Activated CD8-positive, alpha-beta memory T cell treated with anti-CD3 and anti-CD28 coated beads for 48 hours (primary cell): ENCODE results near the gene TMEM88.

ENCODE experiments used
- DNase-seq, 3 experiments: peaks; one replicate each; pipeline ENCODE4 v3.0.0-alpha.2; 2020; ENCODE audit warnings: low read depth in 2 of 3, low spot score in 2 of 3

TMEM88 gene

DNA sequence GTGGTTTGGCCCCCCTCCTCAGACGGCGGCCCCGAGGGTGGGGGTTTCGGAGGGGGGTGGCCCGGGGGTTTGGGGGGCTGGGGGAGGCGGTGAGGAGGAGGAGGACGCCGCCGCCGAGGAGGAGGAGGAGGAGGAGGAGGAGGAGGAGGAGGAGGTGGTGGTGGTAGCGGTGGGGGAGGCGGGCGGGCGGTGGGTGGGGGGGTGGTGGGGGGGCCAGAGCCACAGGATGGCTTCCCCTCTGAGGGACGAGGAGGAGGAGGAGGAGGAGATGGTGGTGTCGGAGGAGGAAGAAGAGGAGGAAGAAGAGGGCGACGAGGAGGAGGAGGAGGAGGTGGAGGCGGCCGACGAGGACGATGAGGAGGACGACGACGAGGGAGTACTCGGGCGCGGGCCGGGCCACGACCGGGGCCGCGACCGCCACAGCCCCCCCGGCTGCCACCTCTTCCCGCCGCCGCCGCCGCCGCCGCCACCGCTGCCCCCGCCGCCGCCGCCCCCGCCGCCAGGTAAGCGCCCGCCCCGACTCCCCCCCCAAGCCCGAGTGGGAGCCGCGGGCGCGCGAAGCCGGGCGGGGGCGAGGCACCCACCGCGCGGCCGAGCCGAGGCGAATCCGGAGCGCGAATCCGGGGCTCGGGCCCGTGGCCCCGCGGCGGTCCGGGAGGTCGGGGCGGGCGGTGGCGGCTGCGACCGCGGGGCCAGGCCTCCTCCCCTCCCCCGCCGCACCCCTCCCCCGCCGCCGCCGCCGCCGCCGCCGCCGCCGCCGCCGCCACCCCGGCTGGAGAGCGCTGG, 29.9 kb downstream of the TMEM88 start:
- no peak for DNase-seq

DNA sequence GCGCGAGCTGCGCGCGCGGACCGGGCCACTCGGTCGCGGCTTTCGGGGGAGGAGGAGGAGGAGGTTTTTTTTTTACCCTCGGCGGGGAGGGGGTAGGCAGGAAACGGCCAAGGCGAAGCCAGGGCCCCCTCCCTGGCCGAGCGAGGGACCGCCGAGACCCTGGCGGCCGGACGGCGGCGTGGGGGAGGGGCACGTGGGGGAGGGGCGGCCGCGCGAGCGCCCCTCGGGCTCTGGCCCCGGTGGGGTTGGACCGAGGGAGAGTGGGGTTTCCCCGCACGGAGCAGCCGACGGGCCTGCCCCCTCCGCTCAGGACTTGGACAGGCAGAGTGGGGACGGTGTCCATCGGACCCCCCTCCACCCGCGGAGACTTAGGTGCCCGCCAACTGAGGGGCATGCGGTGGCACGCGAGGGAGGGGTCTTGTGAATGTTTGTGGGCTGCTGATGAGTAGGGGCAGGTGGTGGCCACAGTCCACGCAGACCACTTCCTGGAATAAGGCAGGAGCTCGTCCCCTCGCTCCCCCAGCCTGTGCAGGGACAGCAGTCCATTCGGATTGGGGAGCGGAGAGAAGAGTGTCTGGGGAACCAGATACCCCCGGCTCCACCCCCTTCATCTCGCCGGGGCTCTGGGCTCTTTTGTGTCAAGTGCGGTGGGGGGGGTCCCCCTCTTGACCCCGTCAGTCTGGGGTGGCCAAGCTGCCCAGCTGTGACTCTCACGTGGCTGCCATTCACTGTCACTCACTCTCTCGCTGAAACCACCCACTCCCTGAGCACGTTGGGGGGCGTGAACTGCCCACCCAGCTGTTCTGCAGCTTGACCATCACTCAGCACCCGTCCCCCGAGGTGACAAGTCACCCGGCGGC, 30.7 kb downstream of the TMEM88 start:
- peak in 2 of 3 experiments; percentile 26 to 34 for DNase-seq

DNA sequence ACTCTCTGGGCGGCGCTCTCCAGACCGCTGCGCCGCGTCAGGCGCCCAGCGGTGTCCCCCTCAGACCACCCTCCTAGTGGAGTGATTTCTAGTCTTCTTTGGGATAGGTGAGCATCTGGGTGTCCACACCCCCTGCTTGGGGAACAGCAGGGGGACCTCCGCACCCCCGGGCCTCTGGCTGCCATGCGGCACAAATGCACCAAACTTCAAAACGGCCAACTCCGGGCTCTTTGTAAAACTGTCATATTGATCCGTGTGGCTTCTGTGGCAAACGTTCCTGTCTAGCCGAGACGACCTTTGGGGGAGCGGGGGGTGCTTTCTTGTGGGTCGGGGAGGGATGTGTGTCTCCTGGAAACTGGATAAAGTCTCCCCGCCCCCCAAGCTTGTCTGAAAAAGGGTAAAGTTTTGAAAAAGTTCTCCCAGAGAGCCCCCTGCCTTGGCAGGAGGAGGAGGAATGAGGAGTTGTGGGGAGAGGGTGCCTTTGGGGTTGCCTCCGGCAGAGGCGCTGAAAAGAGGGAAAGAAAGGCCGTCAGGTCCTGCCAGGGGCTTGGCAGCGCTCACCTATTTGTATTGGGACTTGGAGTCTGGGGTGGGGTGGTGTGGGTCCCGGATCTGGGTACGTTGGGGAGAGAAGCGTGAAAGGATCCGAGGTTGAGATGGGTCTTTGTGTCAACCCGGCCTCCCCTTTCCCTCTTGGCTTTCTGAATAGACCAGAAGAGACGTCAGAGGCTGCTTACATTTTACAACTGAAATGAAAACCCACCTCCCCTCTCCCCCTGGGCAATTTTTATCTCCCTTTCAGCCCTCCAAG, 31.6 kb downstream of the TMEM88 start:
- DNase-seq, result peak in 2 of 3 experiments; percentile 25 to 33

DNA sequence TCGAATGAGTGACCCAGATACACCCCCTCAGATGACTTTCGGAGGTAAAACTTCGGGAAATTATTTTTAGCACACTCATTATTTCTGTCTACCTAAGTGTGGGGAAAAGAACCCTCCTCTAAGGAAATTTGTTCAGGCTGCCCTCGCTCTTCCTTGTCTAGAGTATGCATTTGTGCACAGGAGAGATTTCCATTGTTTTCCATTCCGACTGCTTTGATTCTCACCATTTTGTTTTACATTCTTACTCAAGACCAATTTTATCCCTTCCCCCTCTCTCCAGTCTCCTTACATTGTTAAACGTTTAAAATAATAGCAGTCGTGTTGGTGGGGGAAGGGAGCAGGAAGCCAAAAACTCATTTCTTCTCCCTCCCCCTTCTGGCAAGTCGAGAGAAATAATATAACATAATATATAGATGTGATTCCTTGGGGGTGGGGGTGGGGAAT, 32.2 kb downstream of the TMEM88 start:
- DNase-seq, result no peak

DNA sequence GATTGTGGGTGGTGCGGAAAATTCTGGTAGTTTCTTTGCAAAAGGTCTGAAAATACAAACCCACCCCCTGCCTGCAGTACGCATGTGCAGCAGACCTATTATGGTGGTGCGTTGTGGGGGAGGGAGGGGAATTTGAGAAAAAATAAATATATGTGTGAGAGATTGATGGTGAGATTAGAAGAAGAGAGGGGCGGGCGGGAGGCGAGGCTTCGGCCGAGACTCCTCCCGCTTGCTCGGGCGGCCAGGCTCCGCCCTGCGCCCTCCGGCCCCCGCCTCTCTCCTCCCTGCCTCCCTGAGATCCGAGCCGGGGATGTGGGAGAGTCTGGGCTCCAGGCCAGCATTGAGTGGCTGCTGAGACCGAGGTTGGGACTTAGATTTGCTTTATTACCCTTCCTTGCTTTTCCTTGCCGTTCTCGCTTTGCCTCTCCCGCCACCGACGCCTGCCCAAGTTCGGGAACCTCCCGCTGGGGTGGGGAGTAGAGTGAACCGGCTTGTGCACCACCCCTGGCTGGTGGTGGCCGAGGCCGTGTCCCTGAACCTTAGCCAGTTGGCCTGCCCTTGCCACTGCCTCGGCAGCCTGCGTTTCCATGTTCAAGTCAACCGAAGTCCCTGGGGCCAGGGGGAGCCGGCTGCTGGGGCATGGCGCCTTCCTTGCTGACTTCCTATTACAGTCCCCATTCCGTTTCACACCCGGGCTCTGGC, 32.8 kb downstream of the TMEM88 start:
- peak in 2 of 3 experiments; percentile 45 to 72 for DNase-seq

DNA sequence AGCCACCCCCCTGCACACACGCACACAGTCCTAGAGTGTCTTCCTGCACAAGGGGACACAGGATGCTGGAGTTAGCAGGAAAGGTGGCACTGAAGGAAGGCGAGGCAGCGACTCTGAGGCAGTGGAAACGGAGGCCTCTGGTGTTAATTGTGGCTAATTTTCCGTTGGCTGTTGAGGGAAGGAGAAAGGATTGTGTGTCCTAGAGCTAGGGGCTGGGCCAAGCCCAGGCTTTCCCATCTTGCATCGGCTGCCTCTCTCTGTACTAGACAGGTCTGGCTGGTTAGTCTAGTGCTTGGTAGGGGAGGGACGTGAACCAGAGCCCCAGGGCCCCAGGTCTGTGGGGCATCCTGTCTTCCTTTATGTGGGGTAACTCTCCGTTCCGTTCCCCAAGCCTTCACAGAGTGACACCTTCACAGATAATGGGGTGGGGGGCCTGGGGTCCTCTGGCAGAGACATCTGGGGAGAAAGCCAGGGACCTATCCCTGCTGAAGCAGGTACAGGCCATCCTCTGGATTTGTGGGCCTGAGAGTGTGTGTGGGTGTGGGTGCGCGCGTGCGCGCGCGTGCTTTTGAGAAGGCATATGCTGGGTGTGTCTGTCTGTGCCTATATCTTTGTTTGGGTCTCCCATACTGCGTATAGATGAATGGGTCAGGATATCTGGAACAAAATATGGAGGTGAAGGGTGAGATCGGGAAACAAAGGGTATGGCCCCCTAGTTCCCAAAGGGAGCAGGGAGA, 33.5 kb downstream of the TMEM88 start, which contains the start of gene CHD3:
Gene CHD3, plus strand, starts transcription at position 606 of the 737 bp plus-strand sequence. CDS start 212 bp downstream, outside the sequence.
- DNase-seq, result no peak

DNA sequence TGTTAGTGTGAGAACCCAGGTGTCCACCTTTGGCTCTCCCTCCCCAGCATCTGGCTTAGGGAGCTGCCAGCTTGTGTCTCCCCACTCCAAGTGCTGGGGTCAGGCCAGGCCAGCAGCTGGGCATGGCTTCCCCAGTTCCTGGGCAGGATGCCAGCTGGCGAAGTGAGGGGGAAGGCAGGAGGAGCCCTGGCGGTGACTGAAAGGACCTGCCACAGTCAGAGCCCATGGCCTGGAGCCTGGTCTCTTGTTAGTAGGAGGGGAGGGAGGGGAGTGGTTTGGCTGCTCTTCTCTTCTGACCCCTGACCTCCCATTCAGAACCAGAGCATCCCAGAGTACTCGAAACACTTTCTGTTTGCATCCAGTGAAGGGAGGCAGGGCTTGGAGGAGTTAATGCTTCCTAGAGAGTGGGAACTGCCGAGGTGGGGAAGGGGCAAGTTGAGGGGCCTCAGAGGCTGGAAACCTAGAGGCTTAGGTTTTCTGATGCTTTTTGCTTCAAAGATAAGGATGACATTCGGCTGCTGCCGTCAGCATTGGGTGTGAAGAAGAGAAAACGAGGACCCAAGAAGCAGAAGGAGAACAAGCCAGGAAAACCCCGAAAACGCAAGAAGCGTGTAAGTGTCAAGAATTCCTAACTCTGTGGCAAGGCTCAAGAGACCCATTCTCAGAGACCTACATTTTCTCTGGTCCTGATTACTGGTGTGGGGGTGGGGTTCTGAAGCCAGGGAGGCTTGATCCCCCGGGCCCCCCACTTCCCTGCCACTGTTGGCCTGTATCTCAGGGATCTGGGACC, 34.5 kb downstream of the TMEM88 start:
- DNase-seq, result no peak

DNA sequence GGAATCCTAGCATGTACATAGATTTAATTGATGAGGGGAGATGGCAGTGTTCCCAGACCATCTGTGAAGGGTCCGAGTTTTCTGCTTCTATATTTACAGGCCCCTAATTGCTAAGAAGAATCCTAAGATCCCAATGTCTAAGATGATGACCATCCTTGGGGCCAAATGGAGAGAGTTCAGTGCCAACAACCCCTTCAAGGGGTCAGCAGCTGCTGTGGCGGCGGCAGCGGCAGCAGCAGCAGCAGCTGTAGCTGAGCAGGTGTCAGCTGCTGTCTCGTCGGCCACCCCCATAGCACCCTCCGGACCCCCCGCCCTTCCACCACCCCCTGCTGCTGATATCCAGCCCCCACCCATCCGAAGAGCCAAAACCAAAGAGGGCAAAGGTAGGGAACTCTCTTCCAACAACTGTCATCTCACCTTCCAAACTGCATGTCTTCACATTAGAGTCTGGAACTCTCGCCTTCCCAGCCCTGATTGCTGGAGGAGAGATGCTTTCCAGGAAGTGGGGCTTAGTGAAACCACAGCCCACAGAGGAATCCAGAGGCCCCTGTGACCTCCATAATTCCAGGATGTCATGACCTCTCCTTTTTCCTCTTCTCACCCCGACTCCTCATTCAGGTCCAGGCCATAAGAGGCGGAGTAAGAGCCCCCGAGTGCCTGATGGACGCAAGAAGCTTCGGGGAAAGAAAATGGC, 38.5 kb downstream of the TMEM88 start:
- DNase-seq, result no peak

DNA sequence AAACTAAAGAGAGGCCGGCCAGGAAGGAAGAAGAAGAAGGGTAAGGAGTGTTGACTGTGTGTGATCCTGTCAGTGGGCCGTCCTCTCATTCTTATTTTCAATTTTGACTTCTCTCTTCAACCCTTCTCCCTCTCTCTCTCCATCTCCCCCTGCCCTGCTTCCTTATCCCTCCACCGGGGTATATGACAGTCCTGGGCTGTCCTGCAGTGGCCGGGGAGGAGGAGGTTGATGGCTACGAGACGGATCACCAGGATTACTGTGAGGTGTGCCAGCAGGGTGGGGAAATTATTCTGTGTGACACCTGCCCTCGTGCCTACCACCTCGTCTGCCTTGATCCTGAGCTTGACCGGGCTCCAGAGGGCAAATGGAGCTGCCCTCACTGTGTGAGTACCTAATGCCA, 39.4 kb downstream of the TMEM88 start:
- no peak for DNase-seq

DNA sequence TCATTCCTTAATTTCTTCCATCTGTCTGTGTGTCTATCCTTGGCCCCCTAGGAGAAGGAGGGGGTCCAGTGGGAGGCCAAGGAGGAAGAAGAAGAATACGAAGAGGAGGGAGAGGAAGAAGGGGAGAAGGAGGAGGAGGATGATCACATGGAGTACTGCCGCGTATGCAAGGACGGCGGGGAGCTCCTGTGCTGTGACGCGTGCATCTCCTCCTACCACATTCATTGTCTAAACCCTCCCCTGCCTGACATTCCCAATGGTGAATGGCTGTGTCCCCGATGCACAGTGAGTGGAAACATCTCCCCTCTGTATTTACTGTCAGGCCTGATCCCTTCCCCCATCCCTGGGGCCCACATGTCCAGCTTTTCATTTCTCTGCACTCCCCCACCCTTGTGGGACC, 40.0 kb downstream of the TMEM88 start:
- DNase-seq, result no peak

DNA sequence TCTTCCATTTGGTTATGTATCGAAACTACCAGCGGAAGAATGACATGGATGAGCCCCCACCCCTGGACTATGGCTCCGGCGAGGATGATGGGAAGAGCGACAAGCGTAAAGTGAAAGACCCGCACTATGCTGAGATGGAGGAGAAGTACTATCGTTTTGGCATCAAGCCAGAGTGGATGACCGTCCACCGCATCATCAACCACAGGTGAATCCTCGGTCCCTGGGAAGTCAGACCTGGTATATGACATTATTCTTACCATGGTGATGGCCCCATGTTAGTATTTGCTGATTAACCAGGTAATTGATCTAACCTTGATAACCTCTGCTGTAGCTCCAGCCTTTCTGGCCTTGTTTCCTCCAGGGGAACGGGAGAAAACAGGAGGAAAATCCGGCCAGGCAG, 42.2 kb downstream of the TMEM88 start:
- no peak for DNase-seq

DNA sequence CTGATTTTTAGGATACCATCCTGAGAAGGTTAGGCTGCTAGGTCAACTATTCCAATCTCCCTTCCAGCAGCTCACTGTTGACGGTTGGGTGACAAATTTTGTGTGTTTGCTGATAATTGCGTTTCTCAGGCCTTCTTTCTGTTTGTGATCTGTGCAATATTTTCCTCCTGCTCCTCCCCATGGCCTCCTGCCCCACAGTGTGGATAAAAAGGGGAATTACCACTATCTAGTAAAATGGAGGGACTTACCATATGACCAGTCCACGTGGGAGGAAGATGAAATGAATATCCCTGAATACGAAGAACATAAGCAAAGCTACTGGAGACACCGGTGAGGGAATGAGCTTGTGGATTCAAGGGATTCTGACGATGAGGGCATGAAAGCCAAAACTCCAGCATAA, 42.9 kb downstream of the TMEM88 start:
- DNase-seq, result no peak

DNA sequence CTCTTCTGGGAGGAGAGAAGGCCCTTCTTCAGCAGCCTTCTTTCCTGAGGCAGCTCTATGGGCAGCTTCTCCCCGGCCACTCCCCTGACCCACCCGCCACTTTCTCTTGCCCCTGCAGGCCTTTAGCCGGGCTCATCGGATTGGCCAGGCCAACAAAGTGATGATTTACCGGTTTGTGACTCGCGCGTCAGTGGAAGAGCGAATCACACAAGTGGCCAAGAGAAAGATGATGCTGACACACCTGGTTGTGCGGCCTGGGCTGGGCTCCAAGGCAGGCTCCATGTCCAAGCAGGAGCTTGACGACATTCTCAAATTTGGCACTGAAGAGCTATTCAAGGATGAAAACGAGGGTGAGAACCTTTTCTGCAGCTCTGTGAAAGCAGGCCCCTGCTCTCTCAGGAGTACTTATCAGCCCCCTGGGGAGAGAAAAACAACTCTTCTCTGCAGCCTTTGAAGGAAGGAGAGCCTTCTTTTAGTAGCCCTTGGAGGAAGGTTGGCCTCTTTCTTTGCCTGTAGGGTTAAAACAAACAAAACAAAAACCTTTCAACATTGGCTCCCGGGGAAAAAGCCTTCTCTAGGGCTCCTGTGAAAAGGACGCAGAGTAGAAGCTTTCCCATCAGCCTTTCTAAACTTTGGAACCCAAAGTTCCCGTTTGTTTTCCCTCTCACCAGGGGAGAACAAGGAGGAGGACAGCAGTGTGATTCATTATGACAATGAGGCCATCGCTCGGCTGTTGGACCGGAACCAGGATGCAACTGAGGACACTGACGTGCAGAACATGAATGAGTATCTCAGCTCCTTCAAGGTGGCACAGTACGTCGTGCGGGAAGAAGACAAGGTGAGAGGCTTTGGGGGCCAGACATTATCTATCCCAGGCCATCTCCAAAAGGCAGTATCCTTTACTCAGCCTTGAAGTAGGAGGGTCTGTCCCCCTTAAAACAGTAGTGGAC, 48.6 kb downstream of the TMEM88 start:
- DNase-seq, result no peak
